Ascending aorta (tissue), 2 donors: ENCODE data around the gene SCN5A. TPM values are rescaled to one million over a fixed set of nuclear protein-coding genes. Genes with fewer than 3 reads are reported as not detected.

Experiments
- DNase-seq, 2 donors: peaks; one replicate each; pipeline ENCODE4 v3.0.0-alpha.2; 2019; ENCODE audit warnings: low spot score in 2 of 2
- H3K27ac ChIP-seq, 2 donors: fragments of 200-600 bp; sonication (generic); one replicate each; pipeline ENCODE4 v1.5.1; 2016 to 2017; ENCODE audit warnings: mild to moderate bottlenecking in 1 of 2
- H3K27me3 ChIP-seq: fragments of 200-600 bp; sonication (generic); one replicate; pipeline ENCODE4 v1.5.1; 2017
- H3K36me3 ChIP-seq, 2 donors: fragments of 200-600 bp; sonication (generic); one replicate each; pipeline ENCODE4 v1.5.1; 2016
- H3K4me1 ChIP-seq, 2 donors: fragments of 200-600 bp; sonication (generic); one replicate each; pipeline ENCODE4 v1.5.1; 2016 to 2017; ENCODE audit warnings: mild to moderate bottlenecking in 1 of 2
- H3K4me3 ChIP-seq, 2 donors: fragments of 200-600 bp; sonication (generic); one replicate each; pipeline ENCODE4 v1.5.1; 2016 to 2017; ENCODE audit warnings: mild to moderate bottlenecking in 1 of 2
- H3K9me3 ChIP-seq, 2 donors: fragments of 200-600 bp; sonication (generic); one replicate each; pipeline ENCODE4 v1.5.1; 2016
- intact Hi-C: fragments of 100-400 bp; cut with DNase I; formaldehyde crosslinking; loops from one replicate; pipeline ENCODE4 v1.15.1; 2023
- total RNA-seq: library from RNA; depleted of rRNA; stranded (reverse); fragments of >200 nt; gene quantifications from one replicate; pipeline ENCODE4 v1.1.0, GENCODE V29; 2016
- TF ChIP-seq, protein P1 (sequence below), 3 experiments: fragments of 200-600 bp in 2 of 3; fragments of 450-650 bp in 1 of 3; sonication (generic) in 2 of 3; IDR thresholded peaks; one replicate each; pipeline ENCODE4 v1.5.1; 2016 to 2019; ENCODE audit warnings: antibody characterized with exemption in 3 of 3, mild to moderate bottlenecking in 1 of 3, moderate library complexity in 1 of 3

Gene SCN5A
- total RNA-seq, 1 donor from 2014 or later: 2.7 TPM

DNA sequence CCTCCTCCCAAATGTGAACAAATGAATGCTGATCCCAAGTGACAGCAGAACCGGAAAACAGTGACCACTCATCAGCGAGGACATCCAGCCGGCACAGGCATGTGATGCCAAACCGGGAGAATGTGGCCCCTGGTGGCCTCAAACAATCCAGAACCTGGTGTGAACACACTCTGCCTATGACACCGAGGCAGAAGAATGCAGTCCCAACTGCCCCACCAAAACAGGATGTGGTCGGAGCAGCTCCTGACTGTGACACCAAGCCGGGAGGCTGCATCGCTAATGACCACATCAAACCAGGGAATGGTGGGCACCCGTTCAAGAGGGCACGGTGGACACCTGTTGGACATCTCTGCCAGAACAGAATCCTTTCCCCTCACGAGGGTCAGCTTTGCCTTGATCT is 15.4 kb downstream of the SCN5A start:
- intact Hi-C loops: no loop called here
- Histone ChIP-seq H3K4me3 (no peak overlapping the region), H3K27ac (no peak overlapping the region), H3K36me3 (no peaks in the 10 kb centered on the region), H3K27me3 (no peaks in the 10 kb centered on the region), H3K9me3 (no peaks in the 10 kb centered on the region), H3K4me1 (no peaks in the 10 kb centered on the region)
- TF ChIP-seq, protein P1, sequence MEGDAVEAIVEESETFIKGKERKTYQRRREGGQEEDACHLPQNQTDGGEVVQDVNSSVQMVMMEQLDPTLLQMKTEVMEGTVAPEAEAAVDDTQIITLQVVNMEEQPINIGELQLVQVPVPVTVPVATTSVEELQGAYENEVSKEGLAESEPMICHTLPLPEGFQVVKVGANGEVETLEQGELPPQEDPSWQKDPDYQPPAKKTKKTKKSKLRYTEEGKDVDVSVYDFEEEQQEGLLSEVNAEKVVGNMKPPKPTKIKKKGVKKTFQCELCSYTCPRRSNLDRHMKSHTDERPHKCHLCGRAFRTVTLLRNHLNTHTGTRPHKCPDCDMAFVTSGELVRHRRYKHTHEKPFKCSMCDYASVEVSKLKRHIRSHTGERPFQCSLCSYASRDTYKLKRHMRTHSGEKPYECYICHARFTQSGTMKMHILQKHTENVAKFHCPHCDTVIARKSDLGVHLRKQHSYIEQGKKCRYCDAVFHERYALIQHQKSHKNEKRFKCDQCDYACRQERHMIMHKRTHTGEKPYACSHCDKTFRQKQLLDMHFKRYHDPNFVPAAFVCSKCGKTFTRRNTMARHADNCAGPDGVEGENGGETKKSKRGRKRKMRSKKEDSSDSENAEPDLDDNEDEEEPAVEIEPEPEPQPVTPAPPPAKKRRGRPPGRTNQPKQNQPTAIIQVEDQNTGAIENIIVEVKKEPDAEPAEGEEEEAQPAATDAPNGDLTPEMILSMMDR (IDR thresholded peaks at IDR 0.05): no peak
- DNase-seq: no peak

DNA sequence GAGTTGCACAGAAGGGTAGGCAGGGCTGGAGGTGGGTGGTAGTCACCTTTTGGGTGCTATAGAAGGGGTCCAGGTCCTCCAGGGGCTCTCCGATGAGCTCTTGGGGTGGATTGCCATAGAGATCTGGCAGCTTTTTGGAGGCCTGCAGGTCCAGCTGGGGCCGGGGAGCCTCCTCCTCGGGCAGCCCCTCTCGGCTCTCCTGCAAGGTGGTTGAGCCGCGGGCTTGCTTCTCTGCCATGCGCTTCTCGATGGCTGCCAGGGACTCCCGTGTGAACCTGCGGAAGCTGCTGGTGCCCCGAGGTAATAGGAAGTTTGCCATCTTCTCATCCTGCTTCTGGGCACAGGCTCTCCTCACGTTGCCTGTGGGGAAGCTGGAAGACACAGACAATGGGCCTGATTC is 16.5 kb downstream of the SCN5A start:
- H3K36me3 ChIP-seq: no peaks in the 10 kb centered on the region
- H3K27ac ChIP-seq: no peak overlapping the region
- H3K4me1 ChIP-seq: no peaks in the 10 kb centered on the region
- H3K9me3 ChIP-seq: no peaks in the 10 kb centered on the region
- no peak overlapping the region for H3K4me3 ChIP-seq
- TF ChIP-seq, protein P1 (IDR thresholded peaks at IDR 0.05): no peak
- DNase-seq: no peak
- intact Hi-C loops: no loop called here
- H3K27me3 ChIP-seq: no peaks in the 10 kb centered on the region

DNA sequence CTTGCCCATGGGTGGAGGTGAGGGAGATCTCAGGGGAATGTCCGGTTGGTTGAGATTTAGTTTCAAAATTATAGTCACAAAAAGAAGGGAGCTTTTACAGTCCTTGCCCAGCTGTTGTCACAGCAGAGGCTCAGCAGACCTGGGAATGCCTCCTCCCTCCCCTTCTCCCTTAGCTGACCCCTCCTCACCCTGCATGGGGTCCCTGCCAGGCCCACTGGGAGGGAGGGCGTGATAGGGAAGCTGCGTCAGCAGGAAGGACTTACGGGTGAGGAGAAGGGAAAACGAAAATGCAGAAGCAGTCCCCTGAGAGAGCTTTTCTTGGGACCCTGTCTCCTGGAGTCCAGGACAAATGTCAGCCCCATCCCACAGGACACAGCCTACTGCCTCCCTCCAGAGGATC is 18.9 kb downstream of the SCN5A start:
- Histone ChIP-seq H3K27ac (no peak overlapping the region), H3K4me3 (no peak overlapping the region), H3K27me3 (no peaks in the 10 kb centered on the region), H3K36me3 (no peaks in the 10 kb centered on the region), H3K9me3 (no peaks in the 10 kb centered on the region), H3K4me1 (no peaks in the 10 kb centered on the region)
- no peak for DNase-seq
- TF ChIP-seq, protein P1 (IDR thresholded peaks at IDR 0.05): no peak
- intact Hi-C loops: no loop called here

DNA sequence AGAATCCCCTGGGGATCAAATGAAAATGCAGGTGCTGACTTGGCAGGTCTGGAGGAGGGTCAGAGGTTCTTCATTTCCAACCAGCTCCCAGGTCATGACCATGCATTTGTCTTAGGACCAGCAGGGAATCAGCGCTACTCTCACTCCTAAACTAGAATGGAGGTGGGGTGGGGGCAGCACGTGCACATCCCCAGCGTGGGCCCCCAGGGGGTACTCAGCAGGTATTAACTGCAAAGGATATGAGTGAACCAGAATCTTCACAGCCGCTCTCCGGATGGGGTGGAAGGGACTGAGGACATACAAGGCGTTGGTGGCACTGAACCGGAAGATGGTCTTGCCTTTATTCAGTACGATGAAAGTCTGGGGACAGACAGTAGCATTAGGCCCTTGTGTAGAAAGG is 19.4 kb downstream of the SCN5A start:
- no peaks in the 10 kb centered on the region for H3K27me3 ChIP-seq
- H3K36me3 ChIP-seq: no peaks in the 10 kb centered on the region
- TF ChIP-seq, protein P1 (IDR thresholded peaks at IDR 0.05): no peak
- H3K4me1 ChIP-seq: no peaks in the 10 kb centered on the region
- H3K4me3 ChIP-seq: no peak overlapping the region
- H3K27ac ChIP-seq: no peak overlapping the region
- intact Hi-C loops: no loop called here
- no peak for DNase-seq
- H3K9me3 ChIP-seq: no peaks in the 10 kb centered on the region

DNA sequence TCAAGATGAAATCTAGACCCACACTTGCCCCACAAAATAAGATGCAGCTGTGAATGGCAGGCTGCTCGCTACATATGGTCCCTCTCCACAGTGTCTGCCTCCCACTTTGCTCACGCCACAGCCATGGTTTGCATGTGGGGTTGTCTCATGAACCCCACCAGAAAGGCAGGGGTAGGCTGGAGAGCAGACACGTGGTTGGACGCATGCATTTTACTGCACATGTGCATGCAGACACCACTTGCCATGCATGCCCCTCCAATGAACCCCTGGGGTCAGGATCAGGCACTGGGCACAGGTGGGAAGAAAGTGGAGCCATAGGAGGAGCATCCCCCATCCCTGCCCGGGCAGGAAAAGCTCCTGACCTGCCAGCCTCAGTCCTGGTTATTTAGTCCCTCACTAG is 20.7 kb downstream of the SCN5A start:
- intact Hi-C loops: no loop called here

More for the DNA sequence above, 20.7 kb downstream of the SCN5A start:
- no peak for DNase-seq
- Histone ChIP-seq H3K27me3 (no peaks in the 10 kb centered on the region), H3K27ac (no peak overlapping the region), H3K4me3 (no peak overlapping the region), H3K9me3 (no peaks in the 10 kb centered on the region), H3K4me1 (no peaks in the 10 kb centered on the region), H3K36me3 (no peaks in the 10 kb centered on the region)
- TF ChIP-seq, protein P1 (IDR thresholded peaks at IDR 0.05): no peak
